ENCODE data around the gene DPYSL4. TPM values are rescaled to one million over a fixed set of nuclear protein-coding genes. Genes with fewer than 3 reads are reported as not detected.

DPYSL4 gene
- total and polyA plus RNA-seq, 12 donors, result 0.42 to 7.6 (median 3.2) TPM

- Histone ChIP-seq H3K9me3 (replicated peaks in 1 of 3) (no peaks in the 10 kb centered on the region), H3K36me3 (replicated peaks in 1 of 2) (no peaks in the 10 kb centered on the region), H3K27me3 (peaks cover 2% of the 10 kb centered on the region), H3K4me1 (replicated peaks in 1 of 2) (peaks cover 0 to 6% of the 10 kb centered on the region in 2 donors), H3K27ac (no peak overlapping the region), H3K4me3 (no peak overlapping the region)
- 92 to 98% (median 94%) methylated on average over 15 of the region's 15 CpGs for WGBS, 4 donors
- intact Hi-C loops (cut with DNase I), result no loop called here
- DNase-seq, result no peak
- TF ChIP-seq POLR2A (IDR thresholded peaks at IDR 0.05), result no peak
- TF ChIP-seq, protein P1, sequence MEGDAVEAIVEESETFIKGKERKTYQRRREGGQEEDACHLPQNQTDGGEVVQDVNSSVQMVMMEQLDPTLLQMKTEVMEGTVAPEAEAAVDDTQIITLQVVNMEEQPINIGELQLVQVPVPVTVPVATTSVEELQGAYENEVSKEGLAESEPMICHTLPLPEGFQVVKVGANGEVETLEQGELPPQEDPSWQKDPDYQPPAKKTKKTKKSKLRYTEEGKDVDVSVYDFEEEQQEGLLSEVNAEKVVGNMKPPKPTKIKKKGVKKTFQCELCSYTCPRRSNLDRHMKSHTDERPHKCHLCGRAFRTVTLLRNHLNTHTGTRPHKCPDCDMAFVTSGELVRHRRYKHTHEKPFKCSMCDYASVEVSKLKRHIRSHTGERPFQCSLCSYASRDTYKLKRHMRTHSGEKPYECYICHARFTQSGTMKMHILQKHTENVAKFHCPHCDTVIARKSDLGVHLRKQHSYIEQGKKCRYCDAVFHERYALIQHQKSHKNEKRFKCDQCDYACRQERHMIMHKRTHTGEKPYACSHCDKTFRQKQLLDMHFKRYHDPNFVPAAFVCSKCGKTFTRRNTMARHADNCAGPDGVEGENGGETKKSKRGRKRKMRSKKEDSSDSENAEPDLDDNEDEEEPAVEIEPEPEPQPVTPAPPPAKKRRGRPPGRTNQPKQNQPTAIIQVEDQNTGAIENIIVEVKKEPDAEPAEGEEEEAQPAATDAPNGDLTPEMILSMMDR (IDR thresholded peaks at IDR 0.05), result no peak
Measured at GRCh38 chr10:132194726-132195125, 8.0 kb downstream of the DPYSL4 start.

- Histone ChIP-seq H3K9me3 (replicated peaks in 1 of 3) (no peaks in the 10 kb centered on the region), H3K27me3 (no peaks in the 10 kb centered on the region), H3K4me1 (replicated peaks in 1 of 2) (peaks cover 0 to 6% of the 10 kb centered on the region in 2 donors), H3K36me3 (replicated peaks in 1 of 2) (no peaks in the 10 kb centered on the region), H3K27ac (no peak overlapping the region), H3K4me3 (no peak overlapping the region)
- 85 to 89% (median 87%) methylated on average over 5 to 13 of the region's 13 CpGs for WGBS, 4 donors
- intact Hi-C loops (cut with DNase I), result no loop called here
- DNase-seq, result no peak
- TF ChIP-seq POLR2A (IDR thresholded peaks at IDR 0.05), result no peak
- TF ChIP-seq, protein P1 (IDR thresholded peaks at IDR 0.05), result no peak
Measured at GRCh38 chr10:132195366-132196075, 8.8 kb downstream of the DPYSL4 start.

GRCh38 chr10:132196178-132197113 lies 9.7 kb downstream of the DPYSL4 start:
- H3K27ac ChIP-seq, result no peak overlapping the region
- no peak overlapping the region for H3K4me3 ChIP-seq
- 72 to 90% (median 89%) methylated on average over 12 to 30 of the region's 30 CpGs for WGBS, 4 donors
- H3K27me3 ChIP-seq, result no peaks in the 10 kb centered on the region
- H3K36me3 ChIP-seq (replicated peaks in 1 of 2), result no peaks in the 10 kb centered on the region
- intact Hi-C loops (cut with DNase I), result no loop called here
- H3K9me3 ChIP-seq (replicated peaks in 1 of 3), result no peaks in the 10 kb centered on the region
- DNase-seq, result no peak
- no peak for TF ChIP-seq POLR2A (IDR thresholded peaks at IDR 0.05)
- peaks cover 0 to 6% of the 10 kb centered on the region in 2 donors for H3K4me1 ChIP-seq (replicated peaks in 1 of 2)

- H3K27ac ChIP-seq, result no peak overlapping the region
- no peak for TF ChIP-seq POLR2A (IDR thresholded peaks at IDR 0.05)
- TF ChIP-seq, protein P1 (IDR thresholded peaks at IDR 0.05), result no peak
- DNase-seq, result no peak
- H3K9me3 ChIP-seq (replicated peaks in 1 of 3), result no peaks in the 10 kb centered on the region
- no peak overlapping the region for H3K4me3 ChIP-seq
- WGBS, 4 donors, result 82 to 90% (median 84%) methylated on average over 13 to 25 of the region's 25 CpGs
- intact Hi-C loops (cut with DNase I), result no loop called here
- no peaks in the 10 kb centered on the region for H3K36me3 ChIP-seq (replicated peaks in 1 of 2)
- H3K4me1 ChIP-seq (replicated peaks in 1 of 2), result peaks cover 0 to 6% of the 10 kb centered on the region in 2 donors
- H3K27me3 ChIP-seq, result no peaks in the 10 kb centered on the region
Measured at GRCh38 chr10:132197271-132198067, 10.7 kb downstream of the DPYSL4 start.

All from adrenal gland (tissue), 12 donors.